HTERT RPE-1 (cell line): ENCODE data around the gene KRT28.

Experiments
- in situ Hi-C: fragments of 300-500 bp; cut with MboI; formaldehyde crosslinking; loops from 4 replicates; pipeline ENCODE4 v1.14.3; 2020; ENCODE audit warnings: low sequenced_read_pairs

Gene KRT28

GRCh38 chr17:40799859-40800258 is at the start of gene KRT28:
KRT28 (minus strand) TSS chr17:40799959; CDS start chr17:40799893, 66 bp downstream.
- in situ Hi-C loops = no loop called here

- in situ Hi-C loops = no loop called here
Measured at GRCh38 chr17:40848583-40849235, 49.0 kb upstream of the KRT28 start.

- in situ Hi-C loops = no loop called here
Measured at GRCh38 chr17:40846515-40847144, 46.9 kb upstream of the KRT28 start.

GRCh38 chr17:40844671-40845107 is 44.9 kb upstream of the KRT28 start:
- in situ Hi-C loops = no loop called here

GRCh38 chr17:40843242-40843641 is 43.5 kb upstream of the KRT28 start:
- in situ Hi-C loops = no loop called here

- in situ Hi-C loops = no loop called here
Measured at GRCh38 chr17:40841246-40841645, 41.5 kb upstream of the KRT28 start.

- in situ Hi-C loops = no loop called here
Measured at GRCh38 chr17:40839194-40839593, 39.4 kb upstream of the KRT28 start.

GRCh38 chr17:40836020-40836419 is 36.3 kb upstream of the KRT28 start:
- in situ Hi-C loops = no loop called here

GRCh38 chr17:40833882-40834281 is 34.1 kb upstream of the KRT28 start:
- in situ Hi-C loops = no loop called here

- in situ Hi-C loops = no loop called here
Measured at GRCh38 chr17:40832840-40833239, 33.1 kb upstream of the KRT28 start.

GRCh38 chr17:40830085-40830776 is 30.5 kb upstream of the KRT28 start:
- in situ Hi-C loops = no loop called here

GRCh38 chr17:40828454-40829044 is 28.8 kb upstream of the KRT28 start:
- in situ Hi-C loops = no loop called here

GRCh38 chr17:40827746-40828453 is 28.1 kb upstream of the KRT28 start:
- in situ Hi-C loops = no loop called here

- in situ Hi-C loops = no loop called here
Measured at GRCh38 chr17:40825599-40825998, 25.8 kb upstream of the KRT28 start.

GRCh38 chr17:40824015-40824832 is 24.5 kb upstream of the KRT28 start:
- in situ Hi-C loops = no loop called here

- in situ Hi-C loops = no loop called here
Measured at GRCh38 chr17:40822132-40822812, 22.5 kb upstream of the KRT28 start, which contains the start of gene KRT10. KRT10 (minus strand) TSS chr17:40822614; CDS start chr17:40822585, 29 bp downstream.

GRCh38 chr17:40821536-40821935 is 21.8 kb upstream of the KRT28 start:
- in situ Hi-C loops = no loop called here

- in situ Hi-C loops = no loop called here
Measured at GRCh38 chr17:40820228-40820838, 20.6 kb upstream of the KRT28 start.

GRCh38 chr17:40819528-40820125 is 19.9 kb upstream of the KRT28 start:
- in situ Hi-C loops = no loop called here
